Thymus (tissue), 11 donors: Measurements from ENCODE around the gene MYCT1. TPM values are rescaled to one million over a fixed set of nuclear protein-coding genes. Genes with fewer than 3 reads are reported as not detected.
"Not testable (repeated sequence)": the region's sequence is repeated elsewhere in the genome, so short reads cannot be mapped to it uniquely, and the experiment has no call there.

ENCODE experiments used
- DNase-seq, 9 donors: peaks; one replicate each; pipeline ENCODE4 v3.0.0-alpha.2; 2013; ENCODE audit warnings: low spot score in 9 of 9, low read depth in 6 of 9, missing footprints in 1 of 9
- H3K27ac ChIP-seq, 2 donors: one replicate each; pipeline ENCODE4 v1.5.1; 2013; ENCODE audit warnings: control low read depth in 1 of 2, low read depth in 1 of 2, low read length in 1 of 2, mild to moderate bottlenecking in 1 of 2, moderate library complexity in 1 of 2
- H3K27me3 ChIP-seq, 2 donors: one replicate each; pipeline ENCODE4 v1.5.1; 2013; ENCODE audit warnings: low read length in 1 of 2; ENCODE audit not compliant: control insufficient read depth in 2 of 2, insufficient read depth in 1 of 2
- H3K36me3 ChIP-seq, 2 donors: one replicate each; pipeline ENCODE4 v1.5.1; 2013; ENCODE audit warnings: low read length in 1 of 2, mild to moderate bottlenecking in 1 of 2, moderate library complexity in 1 of 2; ENCODE audit not compliant: control insufficient read depth in 2 of 2, insufficient read depth in 2 of 2
- H3K4me1 ChIP-seq, 2 donors: one replicate each; pipeline ENCODE4 v1.5.1; 2013; ENCODE audit warnings: low read length in 2 of 2; ENCODE audit not compliant: control insufficient read depth in 2 of 2, insufficient read depth in 2 of 2
- H3K4me3 ChIP-seq, 2 donors: one replicate each; pipeline ENCODE4 v1.5.1; 2013; ENCODE audit warnings: low read length in 2 of 2, control low read depth in 1 of 2, mild to moderate bottlenecking in 1 of 2
- H3K9me3 ChIP-seq, 2 donors: one replicate each; pipeline ENCODE4 v1.5.1; 2013; ENCODE audit warnings: low read length in 1 of 2, mild to moderate bottlenecking in 1 of 2; ENCODE audit not compliant: control insufficient read depth in 2 of 2, insufficient read depth in 1 of 2
- WGBS: extraction: QIAGEN DNeasy Blood & Tissue Kit; methylation state at CpG from one replicate; pipeline ENCODE4 v1.1.7; 2013; 5-methylcytosine and 5-hydroxymethylcytosine counted together
- polyA plus RNA-seq: library from polyadenylated mRNA; stranded (reverse); fragments of 200-250 nt; gene quantifications from one replicate; pipeline ENCODE4 v1.2.3, GENCODE V29; 2013
- total RNA-seq: library from RNA; stranded (reverse); fragments of 120-200 nt; gene quantifications from one replicate; pipeline ENCODE4 v1.2.4, GENCODE V29; 2013
- donor health status: healthy.

The MYCT1 gene
- total and polyA plus RNA-seq, 2 donors: 3.5 to 4.1 TPM

DNA sequence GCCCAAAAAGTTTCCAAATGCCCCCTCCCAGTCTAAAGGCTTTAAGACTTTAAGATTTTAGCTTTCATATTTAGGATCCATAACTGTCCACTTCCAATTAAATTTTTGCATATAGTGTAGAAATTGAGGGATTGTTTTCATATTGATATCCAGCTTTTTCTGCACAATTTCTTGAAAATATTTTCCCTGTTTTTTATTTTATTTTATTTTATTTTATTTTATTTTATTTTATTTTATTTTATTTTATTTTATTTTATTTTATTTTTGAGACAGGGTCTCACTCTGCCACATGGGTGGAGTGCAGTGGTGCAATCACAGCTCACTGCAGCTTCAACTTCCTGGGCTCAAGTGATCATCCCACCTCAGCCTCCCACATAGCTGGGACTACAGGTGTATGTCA, 6.1 kb downstream of the MYCT1 start:
- H3K4me1 ChIP-seq, H3K27ac ChIP-seq, DNase-seq, H3K27me3 ChIP-seq, H3K9me3 ChIP-seq, H3K4me3 ChIP-seq, H3K36me3 ChIP-seq: not testable (repeated sequence)

DNA sequence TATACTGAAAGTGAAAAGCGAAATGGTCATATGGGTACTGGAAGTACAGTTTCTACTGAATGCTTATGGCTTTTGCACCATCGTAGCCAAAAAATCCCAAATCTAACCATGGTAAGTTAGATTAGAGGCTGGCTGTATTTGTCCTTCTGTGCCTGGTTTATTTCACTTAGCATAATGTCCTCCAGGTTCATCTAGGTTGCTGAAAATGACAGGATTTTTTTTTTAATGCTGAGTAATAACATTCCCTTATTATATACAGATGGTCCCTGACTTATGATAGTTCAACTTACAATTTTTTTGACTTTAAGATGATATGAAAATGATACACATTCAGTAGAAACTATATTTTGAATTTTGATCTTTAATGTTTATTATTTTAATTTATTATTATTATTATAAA, 7.6 kb downstream of the MYCT1 start:
- 82% methylated on average over 2 of the region's 2 CpGs for WGBS
- H3K27me3 ChIP-seq: no peaks in the 10 kb centered on the region

DNA sequence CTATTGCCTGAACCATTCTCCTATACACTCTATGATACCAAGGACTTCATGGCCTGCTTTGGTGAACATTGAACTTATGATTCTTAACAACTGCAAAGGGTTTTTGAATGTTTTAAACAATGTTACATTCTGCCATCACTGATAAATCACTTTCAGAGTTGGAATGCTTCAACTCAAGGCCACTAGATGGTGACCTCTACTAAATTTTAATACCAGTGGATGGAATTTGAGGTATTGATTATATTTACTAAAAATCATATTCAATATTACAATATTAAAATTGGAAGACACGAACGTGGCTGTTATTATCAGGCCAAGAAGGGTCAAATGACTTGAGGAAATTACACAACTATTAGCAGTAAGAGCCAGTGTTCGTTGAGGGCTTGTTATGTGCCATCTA, 18.6 kb downstream of the MYCT1 start:
- 89% methylated on average over 3 of the region's 3 CpGs for WGBS
- Histone ChIP-seq H3K36me3 (no peaks in the 10 kb centered on the region), H3K4me3 (no peak overlapping the region), H3K9me3 (no peaks in the 10 kb centered on the region), H3K27ac (no peak overlapping the region), H3K4me1 (peaks cover 0 to 2% of the 10 kb centered on the region in 2 donors), H3K27me3 (no peaks in the 10 kb centered on the region)
- DNase-seq: no peak

More for the DNA sequence above, 7.6 kb downstream of the MYCT1 start:
- H3K4me1 ChIP-seq: no peaks in the 10 kb centered on the region
- no peaks in the 10 kb centered on the region for H3K36me3 ChIP-seq
- DNase-seq: no peak
- H3K9me3 ChIP-seq: no peaks in the 10 kb centered on the region
- no peak overlapping the region for H3K4me3 ChIP-seq
- no peak overlapping the region for H3K27ac ChIP-seq

DNA sequence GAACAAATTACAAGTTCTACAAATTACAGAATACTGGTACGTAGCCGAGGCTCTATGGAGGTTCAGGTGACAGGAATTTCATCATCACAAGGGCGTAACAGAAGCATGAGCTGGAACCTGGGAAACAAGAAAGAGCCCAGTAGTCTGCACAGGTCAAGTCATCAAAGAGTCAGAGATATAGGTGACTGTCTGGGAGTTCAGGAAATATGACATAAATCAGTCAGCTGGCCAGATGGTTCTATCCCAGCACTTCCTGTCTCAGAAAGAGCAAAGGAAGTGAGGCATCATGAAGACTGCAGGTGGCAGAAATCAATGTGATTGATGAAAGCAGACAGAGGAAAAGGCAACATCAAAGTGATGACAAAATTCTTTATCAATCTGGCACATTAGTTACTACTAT, 23.3 kb downstream of the MYCT1 start:
- H3K27me3 ChIP-seq: no peaks in the 10 kb centered on the region
- no peak overlapping the region for H3K4me3 ChIP-seq
- H3K9me3 ChIP-seq: no peaks in the 10 kb centered on the region
- 62% methylated on average over 3 of the region's 3 CpGs for WGBS
- no peak overlapping the region for H3K27ac ChIP-seq
- DNase-seq: no peak
- H3K4me1 ChIP-seq: peaks cover 0 to 2% of the 10 kb centered on the region in 2 donors
- no peaks in the 10 kb centered on the region for H3K36me3 ChIP-seq

DNA sequence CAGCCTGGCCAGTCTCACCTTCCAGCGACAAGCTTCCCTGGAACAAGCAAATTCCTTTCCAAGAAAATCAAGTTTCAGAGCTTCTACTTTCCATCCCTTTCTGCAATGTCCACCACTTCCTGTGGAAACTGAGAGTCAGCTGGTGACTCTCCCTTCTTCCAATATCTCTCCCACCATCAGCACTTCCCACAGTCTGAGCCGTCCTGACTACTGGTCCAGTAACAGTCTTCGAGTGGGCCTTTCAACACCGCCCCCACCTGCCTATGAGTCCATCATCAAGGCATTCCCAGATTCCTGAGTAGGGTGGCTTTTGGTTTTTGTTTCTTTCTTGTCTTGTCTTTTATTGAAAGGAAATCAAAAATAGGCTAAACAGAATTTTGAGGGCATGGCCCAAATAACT, 24.3 kb downstream of the MYCT1 start:
- WGBS: 94% methylated on average over 4 of the region's 4 CpGs
- H3K9me3 ChIP-seq: no peaks in the 10 kb centered on the region

DNA sequence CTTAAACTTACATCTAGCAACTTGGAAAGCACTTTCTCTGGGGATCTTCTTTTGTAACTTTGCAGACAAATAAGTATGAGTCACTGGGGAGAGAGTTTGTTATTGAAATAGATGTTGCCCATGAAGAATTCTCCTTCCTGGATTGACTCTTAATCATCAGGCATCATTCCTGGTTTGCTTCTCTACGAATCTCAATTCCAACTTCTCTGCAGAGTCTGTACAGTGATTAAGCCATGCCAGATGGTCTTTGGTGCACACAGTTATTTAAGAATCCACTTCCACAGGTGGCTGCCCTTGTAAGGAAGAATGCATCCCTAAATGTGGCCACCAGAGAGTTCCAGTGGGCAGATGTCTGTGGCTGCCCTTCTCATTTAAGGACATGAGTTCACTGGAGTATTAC, 25.7 kb downstream of the MYCT1 start:
- Histone ChIP-seq H3K9me3 (no peaks in the 10 kb centered on the region), H3K4me1 (peaks cover 0 to 2% of the 10 kb centered on the region in 2 donors), H3K4me3 (no peak overlapping the region), H3K27me3 (no peaks in the 10 kb centered on the region), H3K36me3 (no peaks in the 10 kb centered on the region), H3K27ac (no peak overlapping the region)
- 88% methylated on average over 1 of the region's 1 CpG for WGBS
- no peak for DNase-seq

More for the DNA sequence above, 24.3 kb downstream of the MYCT1 start:
- Histone ChIP-seq H3K27ac (no peak overlapping the region), H3K27me3 (no peaks in the 10 kb centered on the region), H3K4me3 (no peak overlapping the region), H3K4me1 (peaks cover 0 to 2% of the 10 kb centered on the region in 2 donors), H3K36me3 (no peaks in the 10 kb centered on the region)
- DNase-seq: no peak

DNA sequence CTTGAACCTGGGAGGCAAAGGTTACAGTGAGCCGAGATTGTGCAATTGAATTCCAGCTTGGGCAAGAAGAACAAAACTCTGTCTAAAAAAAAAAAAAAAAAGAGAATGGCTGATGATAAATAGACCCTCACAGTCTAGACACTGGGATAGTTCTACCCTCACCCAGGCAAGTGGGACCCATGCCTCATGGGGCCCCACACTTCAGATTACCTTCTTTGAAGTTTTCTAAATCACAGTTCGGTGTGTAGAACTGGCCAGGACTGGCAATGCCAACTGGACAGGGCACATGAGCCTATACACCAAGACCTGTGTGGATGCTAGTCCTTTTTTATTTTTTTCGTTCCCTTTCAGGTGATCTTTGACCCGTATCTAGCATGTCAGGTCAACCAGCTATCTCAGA, 28.6 kb downstream of the MYCT1 start:
- H3K9me3 ChIP-seq: no peaks in the 10 kb centered on the region
- 97% methylated on average over 4 of the region's 4 CpGs for WGBS

DNA sequence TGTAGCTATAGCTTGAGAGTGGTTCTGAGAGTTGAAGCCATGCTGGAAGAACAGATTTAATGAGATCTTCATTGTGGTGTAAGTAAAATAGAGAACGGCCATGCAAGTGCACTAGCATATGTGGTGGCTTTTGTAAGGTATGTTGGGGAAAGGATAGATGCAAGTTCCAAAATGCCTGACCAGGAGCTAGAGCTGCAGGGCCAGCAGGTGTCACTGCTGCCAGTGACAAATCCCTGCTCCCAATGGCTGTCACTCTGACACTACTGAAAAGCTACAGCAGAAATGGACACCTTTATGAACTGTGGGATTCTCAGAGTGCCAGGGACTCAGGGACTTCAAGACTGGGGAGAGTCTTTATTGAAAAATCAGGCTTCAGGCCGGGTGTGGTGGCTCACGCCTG, 29.8 kb downstream of the MYCT1 start:
- H3K9me3 ChIP-seq: no peaks in the 10 kb centered on the region
- H3K4me3 ChIP-seq: no peak overlapping the region
- H3K27me3 ChIP-seq: no peaks in the 10 kb centered on the region
- H3K4me1 ChIP-seq: no peaks in the 10 kb centered on the region
- no peak for DNase-seq
- H3K27ac ChIP-seq: no peak overlapping the region
- WGBS: 97% methylated on average over 3 of the region's 3 CpGs
- no peaks in the 10 kb centered on the region for H3K36me3 ChIP-seq

More for the DNA sequence above, 28.6 kb downstream of the MYCT1 start:
- no peaks in the 10 kb centered on the region for H3K4me1 ChIP-seq
- H3K27me3 ChIP-seq: no peaks in the 10 kb centered on the region
- no peak overlapping the region for H3K4me3 ChIP-seq
- H3K27ac ChIP-seq: no peak overlapping the region
- no peaks in the 10 kb centered on the region for H3K36me3 ChIP-seq
- no peak for DNase-seq

DNA sequence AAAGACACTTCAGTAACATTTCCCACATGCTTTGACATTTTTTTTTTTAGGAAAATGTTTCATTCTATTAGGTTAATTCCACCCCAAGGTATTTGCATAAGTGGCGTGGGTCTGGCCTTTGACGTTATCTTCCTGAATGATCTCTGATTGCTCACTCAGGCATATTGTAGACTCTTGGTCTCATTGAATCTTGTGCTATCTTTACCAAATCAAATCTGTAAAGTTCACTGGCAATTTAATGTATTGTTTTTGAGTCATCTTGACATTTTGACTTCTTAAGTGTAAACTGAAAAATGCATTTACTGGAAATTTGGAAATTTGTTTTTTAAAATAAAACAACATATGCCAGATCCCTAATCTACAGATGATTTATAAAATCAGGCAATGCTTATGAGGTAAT, 36.9 kb downstream of the MYCT1 start:
- no peak overlapping the region for H3K4me3 ChIP-seq
- H3K27me3 ChIP-seq: no peaks in the 10 kb centered on the region
- WGBS: 94% methylated on average over 2 of the region's 2 CpGs
- H3K27ac ChIP-seq: no peak overlapping the region
- H3K4me1 ChIP-seq: no peaks in the 10 kb centered on the region
- H3K36me3 ChIP-seq: no peaks in the 10 kb centered on the region
- peaks cover 0 to 1% of the 10 kb centered on the region in 2 donors for H3K9me3 ChIP-seq
- DNase-seq: no peak

DNA sequence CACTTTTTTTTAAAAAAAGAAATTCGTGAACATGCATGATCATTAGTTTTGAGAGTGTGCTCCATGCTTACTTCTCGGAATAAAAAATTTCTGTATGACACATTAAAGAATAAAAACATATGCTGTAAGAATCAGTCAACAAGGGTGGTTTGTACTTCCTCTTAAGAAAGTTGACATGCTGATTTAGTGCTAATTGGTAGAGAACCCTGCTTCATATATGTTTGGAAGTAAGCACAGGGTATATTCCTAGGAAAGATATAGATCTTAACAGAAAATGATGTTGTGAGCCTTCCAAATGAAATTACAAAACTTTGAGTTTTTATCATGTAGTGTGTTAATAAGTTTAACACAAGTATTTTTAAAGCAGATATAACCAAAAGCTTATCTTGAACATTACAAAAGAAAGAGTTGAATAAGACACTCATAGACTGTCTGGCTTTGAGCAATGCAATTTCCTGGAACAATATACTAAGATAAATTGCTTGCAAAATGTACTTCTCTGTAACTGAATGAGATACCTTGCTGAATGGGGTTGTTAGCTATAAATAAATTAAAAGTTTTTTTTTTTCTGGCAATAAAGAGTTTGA, 39.1 kb downstream of the MYCT1 start:
- Histone ChIP-seq H3K27me3 (no peaks in the 10 kb centered on the region), H3K27ac (no peak overlapping the region), H3K36me3 (no peaks in the 10 kb centered on the region), H3K9me3 (peaks cover 0 to 1% of the 10 kb centered on the region in 2 donors), H3K4me3 (no peak overlapping the region), H3K4me1 (no peaks in the 10 kb centered on the region)
- no peak for DNase-seq
- WGBS: 59% methylated on average over 2 of the region's 2 CpGs
